ENCODE data around the gene NFKB1. TPM values are rescaled to one million over a fixed set of nuclear protein-coding genes. Genes with fewer than 3 reads are reported as not detected.

Gene NFKB1
- total and polyA plus RNA-seq, 10 of the 15 experiments (the other 5 are each of a cell fraction or from before 2014, with no cell fraction given): 8.7 to 110 (median 57.3) TPM

GRCh38 chr4:102557636-102558035 lies 56.5 kb downstream of the NFKB1 start (continued):
- no peak for TF ChIP-seq ZBTB33 (IDR thresholded peaks at IDR 0.05)
- no peak for TF ChIP-seq NFIC (IDR thresholded peaks at IDR 0.05; ENCODE audit: low read depth, low read length)
- TF ChIP-seq HCFC1 (IDR thresholded peaks at IDR 0.05; ENCODE audit: low read length): no peak
- no peak for TF ChIP-seq CREB1 (IDR thresholded peaks at IDR 0.05; ENCODE audit: low read depth)
- TF ChIP-seq ZBTB4 (CRISPR knock-in tag; IDR thresholded peaks at IDR 0.05): no peak
- no peak for TF ChIP-seq ZZZ3 (IDR thresholded peaks at IDR 0.05; ENCODE audit: control insufficient read depth, insufficient read length, low read depth)
- no peak for TF ChIP-seq SIN3A (IDR thresholded peaks at IDR 0.05; ENCODE audit: low read depth, low read length)
- no peak for TF ChIP-seq HDGF (IDR thresholded peaks at IDR 0.05)
- TF ChIP-seq PML (IDR thresholded peaks at IDR 0.05; ENCODE audit: low read length): no peak
- TF ChIP-seq GABPA (IDR thresholded peaks at IDR 0.05; ENCODE audit: low read depth): no peak
- TF ChIP-seq PBX3 (IDR thresholded peaks at IDR 0.05; ENCODE audit: insufficient replicate concordance, low read depth, low read length): no peak
